Ovary (tissue), 9 donors: ENCODE data around the gene KAT2B. TPM values are rescaled to one million over a fixed set of nuclear protein-coding genes. Genes with fewer than 3 reads are reported as not detected.

ENCODE experiments used
- DNase-seq, 5 donors: peaks; one replicate each; pipeline ENCODE4 v3.0.0-alpha.2; 2019 to 2020
- H3K27ac ChIP-seq, 2 donors: fragments of 200-600 bp; one replicate each; pipeline versions ENCODE4 v1.5.1 to v1.8.0; 2019 to 2022
- H3K27me3 ChIP-seq: fragments of 200-600 bp; one replicate; pipeline ENCODE4 v1.8.0; 2022
- H3K36me3 ChIP-seq: fragments of 200-600 bp; sonication (generic); one replicate; pipeline ENCODE4 v1.5.1; 2019
- H3K4me1 ChIP-seq: one replicate; pipeline ENCODE4 v1.8.1; 2013; ENCODE audit warnings: mild to moderate bottlenecking, moderate library complexity; ENCODE audit not compliant: insufficient read depth
- H3K4me3 ChIP-seq: fragments of 200-600 bp; sonication (generic); one replicate; pipeline ENCODE4 v1.5.1; 2017
- H3K9me3 ChIP-seq, 2 donors: fragments of 200-600 bp in 1 of 2; sonication (generic) in 1 of 2; one replicate each; pipeline versions ENCODE4 v1.5.1 to v1.8.1; 2013 to 2019; ENCODE audit warnings: mild to moderate bottlenecking in 1 of 2, moderate library complexity in 1 of 2
- EP300 ChIP-seq: sonication (generic); formaldehyde crosslinking; IDR thresholded peaks from one replicate; pipeline ENCODE4 v1.6.1; 2017; ENCODE audit warnings: antibody characterized with exemption
- POLR2A ChIP-seq: fragments of 450-650 bp; IDR thresholded peaks from one replicate; pipeline ENCODE4 v1.6.1; 2017; ENCODE audit warnings: antibody characterized with exemption, mild to moderate bottlenecking, moderate library complexity
- WGBS, 3 donors: extraction: QIAGEN DNeasy Blood & Tissue Kit in 1 of 3; methylation state at CpG; one replicate each; pipeline versions ENCODE4 v1.1.5 to v1.1.7; 2013 to 2017; 5-methylcytosine and 5-hydroxymethylcytosine counted together
- intact Hi-C, 4 donors: fragments of 100-400 bp; cut with DNase I; formaldehyde crosslinking; loops; one replicate each; pipeline versions ENCODE4 v1.11.0 to v1.15.1; 2022 to 2023
- polyA plus RNA-seq, 2 donors: library from polyadenylated mRNA; stranded (reverse); fragments of 200-250 nt in 1 of 2; fragments of 350-450 nt in 1 of 2; fragmentation: Illumina TruSeq in 1 of 2; extraction: RNeasy Lipid Tissue Mini Kit (QIAGEN cat#74804) in 1 of 2; gene quantifications; one replicate each; pipeline ENCODE4 v1.2.3, GENCODE V29; 2013 to 2014
- total RNA-seq, 7 donors: library from RNA; depleted of rRNA in 2 of 7; stranded (reverse); fragments of >200 nt in 2 of 7; fragmentation: NEBNext Ultra II Directional in 3 of 7; extraction: Animal tissue kit (Norgen Biotek cat#: 25700) in 3 of 7; gene quantifications; one replicate each; pipeline versions ENCODE4 v1.1.0 to v1.2.4, GENCODE V29; 2016 to 2023
- TF ChIP-seq, protein P1 (sequence below), 3 donors: fragments of 450-650 bp in 2 of 3; fragments of 200-600 bp in 1 of 3; IDR thresholded peaks; one replicate each; pipeline versions ENCODE4 v1.5.1 to v1.8.0; 2016 to 2022; ENCODE audit warnings: antibody characterized with exemption in 3 of 3, mild to moderate bottlenecking in 1 of 3
- donor health status: DM: no; HTN: no; CAD: no; lungs with moderate emphysema.
- donor health status: DM: no; HTN: no; CAD: no.
- donor health status: Bipolar disorder and iron deficiency.
- donor health status: DM: yes; HTN: yes; CAD: no.
- donor health status: DM: no; HTN: no; CAD: no.
- donor health status: DM: yes; HTN: yes; CAD: no.

The KAT2B gene
- total and polyA plus RNA-seq, 9 donors = 15.1 to 49.3 (median 33.0) TPM

DNA sequence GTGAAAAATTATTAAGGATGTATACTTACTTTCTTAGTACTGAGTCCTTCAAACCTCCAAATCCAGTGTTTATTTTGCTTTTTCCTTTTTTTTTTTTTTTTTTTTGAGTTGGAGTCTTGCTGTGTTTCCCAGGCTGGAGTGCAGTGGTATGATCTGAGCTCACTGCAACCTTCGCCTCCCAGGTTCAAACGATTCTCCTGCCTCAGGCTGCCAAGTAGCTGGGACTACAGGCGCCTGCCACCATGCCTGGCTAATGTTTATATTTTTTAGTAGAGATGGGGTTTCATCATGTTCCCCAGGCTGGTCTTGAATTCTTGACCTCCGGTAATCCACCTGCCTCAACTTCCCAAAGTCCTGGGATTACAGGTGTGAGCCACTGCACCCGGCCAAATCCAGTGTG, 67.5 kb downstream of the KAT2B start:
- intact Hi-C loops = no loop called here
- H3K27me3 ChIP-seq = no peaks in the 10 kb centered on the region

GRCh38 chr3:20108869-20109268, 68.6 kb downstream of the KAT2B start:
- H3K27me3 ChIP-seq = no peaks in the 10 kb centered on the region
- no peaks in the 10 kb centered on the region for H3K4me1 ChIP-seq
- no peak for DNase-seq
- 86 to 93% (median 88%) methylated on average over 2 of the region's 2 CpGs for WGBS, 3 donors
- H3K9me3 ChIP-seq = no peaks in the 10 kb centered on the region
- H3K4me3 ChIP-seq = no peak overlapping the region
- TF ChIP-seq, protein P1, sequence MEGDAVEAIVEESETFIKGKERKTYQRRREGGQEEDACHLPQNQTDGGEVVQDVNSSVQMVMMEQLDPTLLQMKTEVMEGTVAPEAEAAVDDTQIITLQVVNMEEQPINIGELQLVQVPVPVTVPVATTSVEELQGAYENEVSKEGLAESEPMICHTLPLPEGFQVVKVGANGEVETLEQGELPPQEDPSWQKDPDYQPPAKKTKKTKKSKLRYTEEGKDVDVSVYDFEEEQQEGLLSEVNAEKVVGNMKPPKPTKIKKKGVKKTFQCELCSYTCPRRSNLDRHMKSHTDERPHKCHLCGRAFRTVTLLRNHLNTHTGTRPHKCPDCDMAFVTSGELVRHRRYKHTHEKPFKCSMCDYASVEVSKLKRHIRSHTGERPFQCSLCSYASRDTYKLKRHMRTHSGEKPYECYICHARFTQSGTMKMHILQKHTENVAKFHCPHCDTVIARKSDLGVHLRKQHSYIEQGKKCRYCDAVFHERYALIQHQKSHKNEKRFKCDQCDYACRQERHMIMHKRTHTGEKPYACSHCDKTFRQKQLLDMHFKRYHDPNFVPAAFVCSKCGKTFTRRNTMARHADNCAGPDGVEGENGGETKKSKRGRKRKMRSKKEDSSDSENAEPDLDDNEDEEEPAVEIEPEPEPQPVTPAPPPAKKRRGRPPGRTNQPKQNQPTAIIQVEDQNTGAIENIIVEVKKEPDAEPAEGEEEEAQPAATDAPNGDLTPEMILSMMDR (IDR thresholded peaks at IDR 0.05) = no peak
- TF ChIP-seq POLR2A (no peak), EP300 (no peak)
- H3K27ac ChIP-seq = no peak overlapping the region
- intact Hi-C loops = no loop called here
- no peaks in the 10 kb centered on the region for H3K36me3 ChIP-seq

More for the DNA sequence above, 67.5 kb downstream of the KAT2B start:
- no peak for DNase-seq
- H3K4me1 ChIP-seq = no peaks in the 10 kb centered on the region
- no peaks in the 10 kb centered on the region for H3K9me3 ChIP-seq
- 92 to 93% (median 93%) methylated on average over 5 of the region's 5 CpGs for WGBS, 3 donors
- H3K4me3 ChIP-seq = no peak overlapping the region
- no peak overlapping the region for H3K27ac ChIP-seq
- no peaks in the 10 kb centered on the region for H3K36me3 ChIP-seq
- TF ChIP-seq EP300 (no peak), POLR2A (no peak)
- TF ChIP-seq, protein P1 (IDR thresholded peaks at IDR 0.05) = no peak

DNA sequence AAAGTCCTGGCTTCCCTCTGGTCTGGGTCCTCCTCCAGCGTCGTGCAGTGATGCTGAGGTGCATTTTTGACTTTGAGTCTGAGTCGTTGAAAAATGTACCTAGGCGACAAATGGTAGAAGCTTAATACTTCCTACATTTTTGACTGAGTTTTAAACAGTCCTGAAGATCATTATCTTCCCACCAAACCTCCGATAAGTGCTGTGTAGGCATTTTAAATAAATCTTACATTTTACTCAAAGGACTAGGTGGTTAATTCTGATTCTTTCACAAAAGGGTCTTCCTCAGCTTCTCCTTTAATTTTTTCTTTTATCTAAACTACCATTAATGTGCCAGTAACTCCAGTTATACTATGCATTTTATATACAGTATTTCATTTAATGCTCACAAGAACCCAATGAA, 70.6 kb downstream of the KAT2B start:
- intact Hi-C loops = no loop called here
- H3K27me3 ChIP-seq = no peaks in the 10 kb centered on the region
- no peaks in the 10 kb centered on the region for H3K9me3 ChIP-seq
- 91 to 95% (median 95%) methylated on average over 5 of the region's 5 CpGs for WGBS, 3 donors
- H3K4me3 ChIP-seq = no peak overlapping the region
- no peak overlapping the region for H3K27ac ChIP-seq
- no peak for DNase-seq
- H3K36me3 ChIP-seq = no peaks in the 10 kb centered on the region
- no peaks in the 10 kb centered on the region for H3K4me1 ChIP-seq
- TF ChIP-seq POLR2A = no peak
- TF ChIP-seq EP300 = no peak
- TF ChIP-seq, protein P1 (IDR thresholded peaks at IDR 0.05) = no peak

- WGBS, 3 donors = 93 to 95% (median 95%) methylated on average over 6 of the region's 6 CpGs
- no peak overlapping the region for H3K27ac ChIP-seq
- H3K27me3 ChIP-seq = no peaks in the 10 kb centered on the region
- DNase-seq = no peak
- TF ChIP-seq, protein P1 (IDR thresholded peaks at IDR 0.05) = no peak
- TF ChIP-seq POLR2A (no peak), EP300 (no peak)
- H3K4me3 ChIP-seq = no peak overlapping the region
- H3K36me3 ChIP-seq = no peaks in the 10 kb centered on the region
- no peaks in the 10 kb centered on the region for H3K4me1 ChIP-seq
- intact Hi-C loops = no loop called here
- no peaks in the 10 kb centered on the region for H3K9me3 ChIP-seq
Observed at GRCh38 chr3:20111836-20112235, 71.6 kb downstream of the KAT2B start.
